A549 (cell line): ENCODE measurements around the gene VAV3. TPM values are rescaled to one million over a fixed set of nuclear protein-coding genes. Genes with fewer than 3 reads are reported as not detected.

Experiments
- ATAC-seq, 2 experiments: fragments of 200-7000 bp in 1 of 2; fragments of >200 bp in 1 of 2; cut with Nextera tagmentation in 1 of 2; cut with Tn5 transposase in 1 of 2; 3 replicates each; pipeline versions ENCODE4 v1.8.0 to v1.9.1; 2018 to 2020; ENCODE audit warnings: mild to moderate bottlenecking in 1 of 2, moderate library complexity in 1 of 2
- CTCF ChIA-PET: fragments of 300-600 bp; sonication (Branson Sonifier 250); formaldehyde crosslinking; extraction: SDS; loops from one replicate; lab custom pipeline; 2021; ENCODE audit warnings: antibody characterized with exemption, inconsistent platforms; lab: Yijun Ruan, JAX
- POLR2A ChIA-PET: fragments of 350-600 bp; formaldehyde crosslinking; extraction: SDS; loops from one replicate; lab custom pipeline; 2021; ENCODE audit warnings: antibody characterized with exemption, inconsistent platforms; lab: Yijun Ruan, JAX
- DNase-seq, 2 experiments: peaks; one replicate each; pipeline versions ENCODE4 v3.0.0 to v3.0.0-alpha.2; 2011 to 2016; ENCODE audit warnings: low read depth in 1 of 2, low spot score in 1 of 2
- FAIRE-seq: peaks from 2 replicates; lab custom pipeline; 2011; peaks lifted over from hg19 to GRCh38; lab: Jason Lieb, UNC
- H3K27ac ChIP-seq, 2 experiments: fragments of >200 bp; sonication (Bioruptor Twin); formaldehyde crosslinking; 3 replicates each; pipeline ENCODE4 v1.5.1; 2016 to 2017
- H3K4me1 ChIP-seq: fragments of >200 bp; sonication (Bioruptor Twin); formaldehyde crosslinking; 3 replicates; pipeline ENCODE4 v1.6.1; 2016
- H3K4me2 ChIP-seq: fragments of >200 bp; sonication (Bioruptor Twin); formaldehyde crosslinking; 3 replicates; pipeline ENCODE4 v1.6.1; 2016
- H3K4me3 ChIP-seq: fragments of >200 bp; sonication (Bioruptor Twin); formaldehyde crosslinking; 3 replicates; pipeline ENCODE4 v1.5.1; 2016
- H3K9me3 ChIP-seq: fragments of >200 bp; sonication (Bioruptor Twin); formaldehyde crosslinking; 3 replicates; pipeline ENCODE4 v1.6.1; 2016
- BCL3 ChIP-seq: fragments of >200 bp; sonication (Bioruptor Twin); formaldehyde crosslinking; IDR thresholded peaks from 3 replicates; pipeline ENCODE4 v1.6.1; 2016
- BHLHE40 ChIP-seq: IDR thresholded peaks from 2 replicates; pipeline ENCODE4 v1.6.1; 2012; ENCODE audit warnings: low read depth, low read length, inconsistent platforms
- CBX8 ChIP-seq: fragments of 200-600 bp; sonication (generic); IDR thresholded peaks from 2 replicates; pipeline ENCODE4 v1.6.1; 2016
- CEBPB ChIP-seq, 2 experiments: fragments of >200 bp in 1 of 2; sonication (Bioruptor Twin) in 1 of 2; formaldehyde crosslinking in 1 of 2; IDR thresholded peaks; 2 replicates each; pipeline ENCODE4 v1.6.1; 2012 to 2016
- CHD2 ChIP-seq: fragments of 150-350 bp; IDR thresholded peaks from 2 replicates; pipeline ENCODE4 v1.6.1; 2014; ENCODE audit warnings: low read length; ENCODE audit not compliant: partially characterized antibody
- EP300 ChIP-seq, 2 experiments: fragments of >200 bp; sonication (Bioruptor Twin); formaldehyde crosslinking; IDR thresholded peaks; 2 replicates in 1 of 2; 3 replicates in 1 of 2; pipeline ENCODE4 v1.6.1; 2016 to 2017
- HDAC2 ChIP-seq: fragments of 200-600 bp; sonication (generic); IDR thresholded peaks from 2 replicates; pipeline ENCODE4 v1.6.1; 2016
- HOXB13 ChIP-seq: fragments of 250-450 bp; sonication (Bioruptor Pico); IDR thresholded peaks from 2 replicates; pipeline ENCODE4 v1.5.0; 2020; ENCODE audit warnings: low read depth, mild to moderate bottlenecking, moderate library complexity
- HOXB5 ChIP-seq: fragments of 250-450 bp; sonication (Bioruptor Pico); IDR thresholded peaks from 2 replicates; pipeline ENCODE4 v1.5.0; 2020; ENCODE audit warnings: mild to moderate bottlenecking, moderate library complexity
- JUN ChIP-seq, 2 experiments: fragments of >200 bp; sonication (Bioruptor Twin); formaldehyde crosslinking; IDR thresholded peaks; 2 replicates in 1 of 2; 3 replicates in 1 of 2; pipeline ENCODE4 v1.6.1; 2016 to 2017
- KDM1A ChIP-seq: fragments of 200-600 bp; sonication (generic); IDR thresholded peaks from 2 replicates; pipeline ENCODE4 v1.6.1; 2016; ENCODE audit warnings: low read depth, mild to moderate bottlenecking
- MAZ ChIP-seq: fragments of 150-350 bp; IDR thresholded peaks from 2 replicates; pipeline ENCODE4 v1.6.1; 2014; ENCODE audit warnings: antibody characterized with exemption, low read depth, low read length, borderline replicate concordance
- NR3C1 ChIP-seq: fragments of >200 bp; sonication (Bioruptor Twin); formaldehyde crosslinking; IDR thresholded peaks from 3 replicates; pipeline ENCODE4 v1.6.1; 2017
- PBX3 ChIP-seq: IDR thresholded peaks from 2 replicates; pipeline ENCODE4 v1.6.1; 2012
- PHF8 ChIP-seq: fragments of 200-600 bp; sonication (generic); IDR thresholded peaks from 2 replicates; pipeline ENCODE4 v1.6.1; 2016; ENCODE audit warnings: low read depth, mild to moderate bottlenecking, antibody characterized with exemption, moderate library complexity, borderline replicate concordance
- POLR2AphosphoS2 ChIP-seq: conservative IDR thresholded peaks from 2 replicates; pipeline ENCODE4 v1.6.1; 2012; ENCODE audit warnings: low read length, improper control_type of control experiment, inconsistent platforms
- RAD21 ChIP-seq, 2 experiments: fragments of >200 bp in 1 of 2; sonication (Bioruptor Twin) in 1 of 2; formaldehyde crosslinking in 1 of 2; IDR thresholded peaks in 1 of 2; conservative IDR thresholded peaks in 1 of 2; 2 replicates in 1 of 2; 3 replicates in 1 of 2; pipeline ENCODE4 v1.6.1; 2012 to 2018; ENCODE audit warnings: inconsistent platforms in 1 of 2
- SMC3 ChIP-seq: fragments of >200 bp; sonication (Bioruptor Twin); formaldehyde crosslinking; IDR thresholded peaks from 3 replicates; pipeline ENCODE4 v1.6.1; 2018; ENCODE audit warnings: inconsistent platforms
- SREBF2 ChIP-seq: fragments of 450-650 bp; IDR thresholded peaks from 2 replicates; pipeline ENCODE4 v1.6.1; 2014; ENCODE audit warnings: mild to moderate bottlenecking, moderate library complexity
- TP53 ChIP-seq: fragments of 250-450 bp; sonication (Bioruptor Pico); IDR thresholded peaks from 2 replicates; pipeline ENCODE4 v1.5.0; 2021; ENCODE audit warnings: mild to moderate bottlenecking, moderate library complexity
- WGBS: methylation state at CpG from one replicate; pipeline ENCODE4 v1.1.6; 2017; ENCODE audit errors: missing lambda C conversion rate; 5-methylcytosine and 5-hydroxymethylcytosine counted together
- polyA plus RNA-seq, 4 experiments: library from polyadenylated mRNA; depleted of rRNA in 3 of 4; stranded (reverse); fragments of >200 nt; fragmentation: RNase III in 1 of 4; extraction: RNeasy Plus Mini Kit Qiagen cat#74134 plus additional on column Dnase treatment in 1 of 4; gene quantifications; 2 replicates in 3 of 4; 3 replicates in 1 of 4; pipeline ENCODE4 v1.2.3, GENCODE V29; 2011 to 2017
- TF ChIP-seq, protein P1 (sequence below): fragments of 200-600 bp; sonication (generic); IDR thresholded peaks from 2 replicates; pipeline ENCODE4 v1.6.1; 2016; ENCODE audit warnings: antibody characterized with exemption, mild to moderate bottlenecking, moderate library complexity

Gene VAV3
- polyA plus RNA-seq, 2 of the 4 experiments (the other 2 are of a cell fraction): 12.8 to 22.7 TPM

- WGBS: 0% methylated on average over 1 of the region's 1 CpG
- Histone ChIP-seq H3K4me3 (no peak overlapping the region), H3K4me2 (no peak overlapping the region), H3K27ac (no peak overlapping the region), H3K9me3 (no peaks in the 10 kb centered on the region), H3K4me1 (no peaks in the 10 kb centered on the region)
- DNase-seq (no peak), FAIRE-seq (no peak), ATAC-seq (no peak)
- no peak for TF ChIP-seq JUN (IDR thresholded peaks at IDR 0.05)
- no peak for TF ChIP-seq CHD2
- TF ChIP-seq NR3C1: no peak
- TF ChIP-seq, protein P1, sequence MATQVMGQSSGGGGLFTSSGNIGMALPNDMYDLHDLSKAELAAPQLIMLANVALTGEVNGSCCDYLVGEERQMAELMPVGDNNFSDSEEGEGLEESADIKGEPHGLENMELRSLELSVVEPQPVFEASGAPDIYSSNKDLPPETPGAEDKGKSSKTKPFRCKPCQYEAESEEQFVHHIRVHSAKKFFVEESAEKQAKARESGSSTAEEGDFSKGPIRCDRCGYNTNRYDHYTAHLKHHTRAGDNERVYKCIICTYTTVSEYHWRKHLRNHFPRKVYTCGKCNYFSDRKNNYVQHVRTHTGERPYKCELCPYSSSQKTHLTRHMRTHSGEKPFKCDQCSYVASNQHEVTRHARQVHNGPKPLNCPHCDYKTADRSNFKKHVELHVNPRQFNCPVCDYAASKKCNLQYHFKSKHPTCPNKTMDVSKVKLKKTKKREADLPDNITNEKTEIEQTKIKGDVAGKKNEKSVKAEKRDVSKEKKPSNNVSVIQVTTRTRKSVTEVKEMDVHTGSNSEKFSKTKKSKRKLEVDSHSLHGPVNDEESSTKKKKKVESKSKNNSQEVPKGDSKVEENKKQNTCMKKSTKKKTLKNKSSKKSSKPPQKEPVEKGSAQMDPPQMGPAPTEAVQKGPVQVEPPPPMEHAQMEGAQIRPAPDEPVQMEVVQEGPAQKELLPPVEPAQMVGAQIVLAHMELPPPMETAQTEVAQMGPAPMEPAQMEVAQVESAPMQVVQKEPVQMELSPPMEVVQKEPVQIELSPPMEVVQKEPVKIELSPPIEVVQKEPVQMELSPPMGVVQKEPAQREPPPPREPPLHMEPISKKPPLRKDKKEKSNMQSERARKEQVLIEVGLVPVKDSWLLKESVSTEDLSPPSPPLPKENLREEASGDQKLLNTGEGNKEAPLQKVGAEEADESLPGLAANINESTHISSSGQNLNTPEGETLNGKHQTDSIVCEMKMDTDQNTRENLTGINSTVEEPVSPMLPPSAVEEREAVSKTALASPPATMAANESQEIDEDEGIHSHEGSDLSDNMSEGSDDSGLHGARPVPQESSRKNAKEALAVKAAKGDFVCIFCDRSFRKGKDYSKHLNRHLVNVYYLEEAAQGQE: no peak
- no peak for TF ChIP-seq TP53
- ChIA-PET CTCF (no interaction called here), POLR2A (no interaction called here)
Observed at GRCh38 chr1:107830075-107830474, 134.9 kb downstream of the VAV3 start.

- no peak for FAIRE-seq
- no peaks in the 10 kb centered on the region for H3K9me3 ChIP-seq
- ATAC-seq: no peak
- no peak overlapping the region for H3K4me2 ChIP-seq
- ChIA-PET POLR2A (no interaction called here), CTCF (no interaction called here)
- no peak for TF ChIP-seq PBX3
- no peak for TF ChIP-seq PHF8
- no peak for TF ChIP-seq HOXB13
- no peak for TF ChIP-seq CEBPB (IDR thresholded peaks at IDR 0.05)
- no peak for TF ChIP-seq HDAC2
- TF ChIP-seq SREBF2: no peak
- no peak for TF ChIP-seq BCL3
- no peak for TF ChIP-seq EP300 (IDR thresholded peaks at IDR 0.05)
- TF ChIP-seq MAZ: no peak
- no peak for TF ChIP-seq POLR2AphosphoS2
- TF ChIP-seq BHLHE40: no peak
- no peak for TF ChIP-seq SMC3
- TF ChIP-seq RAD21 (conservative IDR thresholded peaks at IDR 0.05 in 1 of 2, IDR thresholded peaks at IDR 0.05 in 1 of 2): no peak
- no peak for TF ChIP-seq CBX8
- TF ChIP-seq KDM1A: no peak
- no peak for TF ChIP-seq HOXB5 (CRISPR knock-in tag)
- H3K4me1 ChIP-seq: no peaks in the 10 kb centered on the region
- DNase-seq: no peak
- H3K4me3 ChIP-seq: no peak overlapping the region
- WGBS: 20% methylated on average over 1 of the region's 1 CpG
- H3K27ac ChIP-seq: no peak overlapping the region
Observed at GRCh38 chr1:107829036-107829770, 135.8 kb downstream of the VAV3 start.
